Activated CD8-positive, alpha-beta memory T cell treated with anti-CD3 and anti-CD28 coated beads for 24 hours (primary cell): ENCODE data around the gene MICALL2.

Source experiments
- DNase-seq: peaks from one replicate; pipeline ENCODE4 v3.0.0-alpha.2; 2020

The MICALL2 gene

GRCh38 chr7:1431634-1432380, 27.5 kb downstream of the MICALL2 start:
- peak; percentile 68 for DNase-seq

GRCh38 chr7:1431226-1431625, 28.0 kb downstream of the MICALL2 start:
- DNase-seq, result no peak

- DNase-seq, result no peak
These were observed 29.0 kb downstream of the MICALL2 start for GRCh38 chr7:1430056-1430845.

- DNase-seq, result no peak
These were observed 30.2 kb downstream of the MICALL2 start for GRCh38 chr7:1428941-1429501.

- DNase-seq, result no peak
These were observed 32.1 kb downstream of the MICALL2 start for GRCh38 chr7:1427064-1427657.

- DNase-seq, result no peak
These were observed 32.8 kb downstream of the MICALL2 start for GRCh38 chr7:1426474-1426873.

GRCh38 chr7:1425292-1426136, 33.8 kb downstream of the MICALL2 start:
- DNase-seq, result no peak

- DNase-seq, result no peak
These were observed 35.2 kb downstream of the MICALL2 start for GRCh38 chr7:1424041-1424440.

- no peak for DNase-seq
These were observed 35.9 kb downstream of the MICALL2 start for GRCh38 chr7:1423264-1423811.

- DNase-seq, result no peak
These were observed 36.6 kb downstream of the MICALL2 start for GRCh38 chr7:1422512-1423263.

GRCh38 chr7:1421946-1422345, 37.3 kb downstream of the MICALL2 start:
- no peak for DNase-seq

- no peak for DNase-seq
These were observed 38.1 kb downstream of the MICALL2 start for GRCh38 chr7:1421020-1421790.

- DNase-seq, result no peak
These were observed 39.6 kb downstream of the MICALL2 start for GRCh38 chr7:1419688-1420087.

- DNase-seq, result no peak
These were observed 40.0 kb downstream of the MICALL2 start for GRCh38 chr7:1419310-1419634.

- DNase-seq, result no peak
These were observed 40.6 kb downstream of the MICALL2 start for GRCh38 chr7:1418505-1419309.

GRCh38 chr7:1415389-1415990, 43.8 kb downstream of the MICALL2 start:
- DNase-seq, result no peak

GRCh38 chr7:1413936-1414639, 45.2 kb downstream of the MICALL2 start:
- DNase-seq, result no peak

- peak; percentile 97 for DNase-seq
These were observed 46.7 kb downstream of the MICALL2 start for GRCh38 chr7:1412322-1413261.
